ENCODE data around the gene COL1A1.

DNA sequence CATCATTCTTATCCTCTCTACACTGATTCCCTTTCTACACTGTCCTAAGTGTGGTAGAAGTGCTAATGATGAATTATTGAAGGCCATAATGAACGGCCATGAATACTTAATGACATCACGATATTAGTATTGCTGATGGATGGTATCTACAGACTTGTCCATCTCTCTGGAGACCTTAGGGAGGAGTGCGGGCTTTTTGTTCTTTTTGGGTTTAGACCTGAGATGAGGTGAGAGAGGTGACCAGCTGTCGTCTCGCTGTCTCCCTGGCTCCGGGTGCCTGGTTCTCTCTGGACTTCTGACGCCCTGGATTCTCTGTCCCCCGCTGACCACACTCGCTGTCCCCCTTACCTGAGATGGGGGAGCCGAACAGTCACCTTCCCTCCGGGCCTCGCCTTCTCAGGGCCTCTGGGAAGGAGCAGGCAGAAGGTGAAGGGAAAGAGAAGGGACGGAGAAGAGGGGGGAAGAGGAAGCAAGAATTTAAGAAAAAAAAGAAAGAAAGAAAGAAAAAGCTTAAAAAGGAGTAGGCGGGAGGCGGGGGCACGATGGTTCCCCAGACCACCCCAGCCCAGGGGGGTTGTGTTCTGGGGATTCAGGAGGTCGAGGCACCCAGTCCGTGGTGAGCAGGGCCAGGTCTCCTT is 18.5 kb downstream of the COL1A1 start:
- no peak for TF ChIP-seq POLR2A (IDR thresholded peaks at IDR 0.05)
- TF ChIP-seq, protein P1, sequence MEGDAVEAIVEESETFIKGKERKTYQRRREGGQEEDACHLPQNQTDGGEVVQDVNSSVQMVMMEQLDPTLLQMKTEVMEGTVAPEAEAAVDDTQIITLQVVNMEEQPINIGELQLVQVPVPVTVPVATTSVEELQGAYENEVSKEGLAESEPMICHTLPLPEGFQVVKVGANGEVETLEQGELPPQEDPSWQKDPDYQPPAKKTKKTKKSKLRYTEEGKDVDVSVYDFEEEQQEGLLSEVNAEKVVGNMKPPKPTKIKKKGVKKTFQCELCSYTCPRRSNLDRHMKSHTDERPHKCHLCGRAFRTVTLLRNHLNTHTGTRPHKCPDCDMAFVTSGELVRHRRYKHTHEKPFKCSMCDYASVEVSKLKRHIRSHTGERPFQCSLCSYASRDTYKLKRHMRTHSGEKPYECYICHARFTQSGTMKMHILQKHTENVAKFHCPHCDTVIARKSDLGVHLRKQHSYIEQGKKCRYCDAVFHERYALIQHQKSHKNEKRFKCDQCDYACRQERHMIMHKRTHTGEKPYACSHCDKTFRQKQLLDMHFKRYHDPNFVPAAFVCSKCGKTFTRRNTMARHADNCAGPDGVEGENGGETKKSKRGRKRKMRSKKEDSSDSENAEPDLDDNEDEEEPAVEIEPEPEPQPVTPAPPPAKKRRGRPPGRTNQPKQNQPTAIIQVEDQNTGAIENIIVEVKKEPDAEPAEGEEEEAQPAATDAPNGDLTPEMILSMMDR (IDR thresholded peaks at IDR 0.05), result no peak
- no peak for TF ChIP-seq POLR2AphosphoS5 (IDR thresholded peaks at IDR 0.05)
